Neural crest cell (in vitro differentiated cells): ENCODE measurements around the gene MEF2D. TPM values are rescaled to one million over a fixed set of nuclear protein-coding genes. Genes with fewer than 3 reads are reported as not detected.

Experiments used
- DNase-seq: peaks from one replicate; pipeline ENCODE4 v3.0.0; 2021; ENCODE audit warnings: low read depth, mixed read lengths, low spot score
- H3K27ac Mint-ChIP-seq: one replicate; pipeline ENCODE4 v1.8.0; 2021; ENCODE audit warnings: mild to moderate bottlenecking, mixed read lengths; ENCODE audit not compliant: unreplicated experiment
- H3K27me3 Mint-ChIP-seq: 2 replicates; pipeline ENCODE4 v1.8.0; 2021; ENCODE audit warnings: low read depth, mild to moderate bottlenecking, mixed read lengths
- H3K36me3 Mint-ChIP-seq: 2 replicates; pipeline ENCODE4 v1.8.0; 2021; ENCODE audit warnings: low read depth, mild to moderate bottlenecking, mixed read lengths
- H3K4me1 Mint-ChIP-seq: 2 replicates; pipeline ENCODE4 v1.8.0; 2021; ENCODE audit warnings: mixed read lengths
- H3K4me3 Mint-ChIP-seq: one replicate; pipeline ENCODE4 v1.8.0; 2021; ENCODE audit warnings: mild to moderate bottlenecking, mixed read lengths
- H3K9me3 Mint-ChIP-seq: 2 replicates; pipeline ENCODE4 v1.8.0; 2021; ENCODE audit warnings: mixed read lengths
- total RNA-seq: library from RNA; stranded (reverse); gene quantifications from 2 replicates; pipeline ENCODE4 v1.2.1, GENCODE V29; 2021
- TF ChIP-seq, protein P1 (sequence below): fragments of 200-600 bp; sonication (generic); conservative IDR thresholded peaks from 2 replicates; pipeline ENCODE4 v1.5.0; 2021; ENCODE audit warnings: antibody characterized with exemption, mild to moderate bottlenecking

MEF2D gene
- total RNA-seq, 1 donor from 2014 or later = 17.3 TPM

- H3K4me1 Mint-ChIP-seq = peaks cover 20% of the 10 kb centered on the region
- no peaks in the 10 kb centered on the region for H3K36me3 Mint-ChIP-seq
- no peaks in the 10 kb centered on the region for H3K9me3 Mint-ChIP-seq
- DNase-seq = no peak
- TF ChIP-seq, protein P1, sequence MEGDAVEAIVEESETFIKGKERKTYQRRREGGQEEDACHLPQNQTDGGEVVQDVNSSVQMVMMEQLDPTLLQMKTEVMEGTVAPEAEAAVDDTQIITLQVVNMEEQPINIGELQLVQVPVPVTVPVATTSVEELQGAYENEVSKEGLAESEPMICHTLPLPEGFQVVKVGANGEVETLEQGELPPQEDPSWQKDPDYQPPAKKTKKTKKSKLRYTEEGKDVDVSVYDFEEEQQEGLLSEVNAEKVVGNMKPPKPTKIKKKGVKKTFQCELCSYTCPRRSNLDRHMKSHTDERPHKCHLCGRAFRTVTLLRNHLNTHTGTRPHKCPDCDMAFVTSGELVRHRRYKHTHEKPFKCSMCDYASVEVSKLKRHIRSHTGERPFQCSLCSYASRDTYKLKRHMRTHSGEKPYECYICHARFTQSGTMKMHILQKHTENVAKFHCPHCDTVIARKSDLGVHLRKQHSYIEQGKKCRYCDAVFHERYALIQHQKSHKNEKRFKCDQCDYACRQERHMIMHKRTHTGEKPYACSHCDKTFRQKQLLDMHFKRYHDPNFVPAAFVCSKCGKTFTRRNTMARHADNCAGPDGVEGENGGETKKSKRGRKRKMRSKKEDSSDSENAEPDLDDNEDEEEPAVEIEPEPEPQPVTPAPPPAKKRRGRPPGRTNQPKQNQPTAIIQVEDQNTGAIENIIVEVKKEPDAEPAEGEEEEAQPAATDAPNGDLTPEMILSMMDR = no peak
- peaks cover 5% of the 10 kb centered on the region for H3K27me3 Mint-ChIP-seq
- H3K4me3 Mint-ChIP-seq = no peak overlapping the region
- peak overlapping the region; percentile 65 for H3K27ac Mint-ChIP-seq
These were observed 40.0 kb downstream of the MEF2D start for GRCh38 chr1:156460525-156460924.

- no peak for DNase-seq
- Mint-ChIP-seq H3K4me3 (no peak overlapping the region), H3K27ac (no peak overlapping the region), H3K4me1 (peaks cover 18% of the 10 kb centered on the region), H3K9me3 (no peaks in the 10 kb centered on the region), H3K27me3 (peaks cover 16% of the 10 kb centered on the region), H3K36me3 (no peaks in the 10 kb centered on the region)
- TF ChIP-seq, protein P1 = no peak
These were observed 42.4 kb downstream of the MEF2D start for GRCh38 chr1:156458181-156458503.

DNA sequence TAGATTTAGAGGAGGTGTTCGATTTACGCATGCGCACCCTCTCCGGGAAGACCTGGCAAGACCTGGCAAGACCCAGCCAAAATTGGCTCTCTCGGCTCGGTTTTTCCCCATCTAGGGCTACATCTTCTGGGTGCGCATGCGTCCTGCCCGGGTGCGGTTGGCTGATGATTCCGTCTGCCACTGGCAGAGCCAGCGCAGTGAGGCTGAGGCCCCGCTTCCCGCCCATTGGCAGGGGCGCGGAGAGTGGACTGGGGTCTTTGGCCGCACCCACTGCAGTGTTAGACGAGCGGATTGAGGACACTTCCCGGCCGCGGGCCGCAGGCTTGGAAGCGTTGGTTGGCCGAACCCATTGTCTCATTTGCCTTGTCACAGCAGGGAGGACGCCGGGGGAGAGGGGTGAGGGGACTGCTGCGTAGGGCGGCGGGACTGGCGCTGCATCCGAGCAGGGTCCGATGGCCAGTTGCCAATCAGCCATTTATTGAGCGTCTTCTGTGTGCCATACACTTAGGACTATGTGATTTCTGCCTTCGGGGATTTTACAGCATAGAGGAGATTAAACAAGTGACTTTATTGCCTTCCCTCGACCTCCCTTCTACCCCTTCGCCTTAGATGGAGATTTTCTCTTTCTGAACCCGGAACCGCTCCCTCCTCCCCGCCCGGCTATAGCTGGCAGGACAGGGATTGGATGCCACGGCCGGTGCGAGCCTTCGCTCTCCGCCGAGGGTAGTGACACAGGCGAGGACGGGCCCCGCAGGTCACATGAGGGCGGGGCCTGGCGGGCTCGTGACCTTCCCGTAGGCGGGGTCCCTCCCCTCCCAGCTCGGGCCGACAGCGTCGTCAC is 43.7 kb downstream of the MEF2D start:
- Mint-ChIP-seq H3K36me3 (no peaks in the 10 kb centered on the region), H3K4me1 (peaks cover 18% of the 10 kb centered on the region), H3K27ac (peak overlapping the region; percentile 97), H3K27me3 (peaks cover 25% of the 10 kb centered on the region), H3K9me3 (no peaks in the 10 kb centered on the region), H3K4me3 (peak overlapping the region; percentile 92)
- TF ChIP-seq, protein P1 = no peak
- DNase-seq = peak; percentile 93

DNA sequence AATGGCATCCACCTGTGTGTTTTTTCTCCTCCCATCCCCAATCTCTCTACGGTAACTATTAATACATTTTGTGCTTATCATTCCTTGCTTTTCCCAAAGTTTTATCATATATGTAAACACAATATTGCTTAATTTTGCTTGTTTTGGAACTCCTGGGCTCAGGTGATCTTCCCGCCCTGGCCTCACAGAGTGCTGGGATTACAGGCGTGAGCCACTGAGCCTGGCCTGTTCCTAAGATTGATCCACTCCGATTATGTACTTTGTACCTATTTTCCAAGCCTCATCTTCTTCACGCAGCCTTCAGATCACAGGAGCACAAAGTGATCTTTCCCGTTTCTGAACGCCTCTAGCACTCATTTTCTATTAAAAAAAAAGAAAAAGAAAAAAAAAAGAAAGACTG is 45.2 kb downstream of the MEF2D start:
- H3K9me3 Mint-ChIP-seq = no peaks in the 10 kb centered on the region
- no peaks in the 10 kb centered on the region for H3K36me3 Mint-ChIP-seq
- peaks cover 40% of the 10 kb centered on the region for H3K27me3 Mint-ChIP-seq
- TF ChIP-seq, protein P1 = no peak
- peak overlapping the region; percentile 20 for H3K4me3 Mint-ChIP-seq
- H3K4me1 Mint-ChIP-seq = peaks cover 18% of the 10 kb centered on the region
- H3K27ac Mint-ChIP-seq = no peak overlapping the region
- DNase-seq = no peak

DNA sequence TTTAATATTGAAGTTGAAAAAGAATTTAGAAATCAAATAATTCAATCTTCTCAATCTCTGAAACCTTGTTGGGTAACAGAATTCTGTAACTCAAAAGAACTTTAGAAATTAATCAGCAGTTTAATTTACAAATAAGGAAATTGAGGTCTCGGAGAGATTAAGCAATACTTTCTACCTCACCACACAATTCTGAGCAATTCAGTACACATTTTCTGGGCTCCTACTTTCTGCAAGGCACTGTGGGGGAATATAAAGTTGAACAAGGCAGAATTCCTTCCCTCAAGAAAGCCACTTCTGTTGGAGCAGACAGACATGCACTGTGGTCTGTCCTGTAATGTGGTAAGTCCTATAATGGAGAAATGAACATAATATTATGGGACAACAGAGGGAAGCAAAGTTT is 47.7 kb downstream of the MEF2D start:
- H3K36me3 Mint-ChIP-seq = no peaks in the 10 kb centered on the region
- TF ChIP-seq, protein P1 = no peak
- peaks cover 63% of the 10 kb centered on the region for H3K27me3 Mint-ChIP-seq
- no peak overlapping the region for H3K27ac Mint-ChIP-seq
- DNase-seq = no peak
- peaks cover 18% of the 10 kb centered on the region for H3K4me1 Mint-ChIP-seq
- no peak overlapping the region for H3K4me3 Mint-ChIP-seq
- H3K9me3 Mint-ChIP-seq = no peaks in the 10 kb centered on the region
